NOMO-1 treated with dmso at 0.1 percent for 144 hours (cell line): ENCODE results near the gene ACER1.

Experiments
- DNase-seq: peaks from one replicate; lab custom pipeline; 2025; ENCODE audit not compliant: unreplicated experiment; lab: John Stamatoyannopoulos, UW

Gene ACER1

DNA sequence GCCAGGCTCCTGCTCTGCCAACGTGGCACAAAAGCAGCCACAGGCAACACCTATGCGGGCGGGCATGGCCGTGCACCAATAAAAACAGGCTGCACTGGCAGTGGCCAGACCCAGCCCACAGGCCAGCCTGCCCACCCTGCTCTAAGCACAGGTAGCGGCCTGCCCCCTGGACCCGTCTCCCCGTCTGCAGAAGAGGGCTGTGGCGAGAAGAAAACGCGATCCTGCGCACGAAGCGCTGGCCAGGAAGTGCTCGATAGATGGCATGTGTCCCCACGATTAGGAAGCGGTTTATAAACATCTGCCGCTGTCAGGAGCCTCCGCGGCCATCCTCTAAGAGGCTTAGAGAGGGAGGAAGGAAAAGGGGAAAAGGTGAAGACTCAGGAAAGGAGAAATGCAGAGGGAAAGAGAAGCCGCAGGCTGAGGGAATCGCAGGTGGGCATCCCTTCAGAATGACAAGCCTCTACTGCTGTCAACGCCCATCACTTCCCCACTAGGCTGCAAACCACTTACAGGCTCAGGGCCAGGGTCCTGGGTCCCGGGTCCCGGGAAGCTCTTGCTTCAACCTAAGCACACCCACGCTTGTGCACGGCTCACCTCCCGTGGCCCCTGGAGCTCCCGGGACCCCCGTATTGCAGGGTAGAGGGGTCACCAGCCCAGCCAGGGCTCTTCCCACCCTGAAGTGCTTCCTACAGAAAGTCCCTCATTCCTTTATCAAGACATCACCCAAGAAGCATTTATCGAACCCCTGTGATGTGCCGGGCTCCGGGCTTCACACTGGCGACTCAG lies 64.1 kb downstream of the ACER1 start:
- DNase-seq = no peak

DNA sequence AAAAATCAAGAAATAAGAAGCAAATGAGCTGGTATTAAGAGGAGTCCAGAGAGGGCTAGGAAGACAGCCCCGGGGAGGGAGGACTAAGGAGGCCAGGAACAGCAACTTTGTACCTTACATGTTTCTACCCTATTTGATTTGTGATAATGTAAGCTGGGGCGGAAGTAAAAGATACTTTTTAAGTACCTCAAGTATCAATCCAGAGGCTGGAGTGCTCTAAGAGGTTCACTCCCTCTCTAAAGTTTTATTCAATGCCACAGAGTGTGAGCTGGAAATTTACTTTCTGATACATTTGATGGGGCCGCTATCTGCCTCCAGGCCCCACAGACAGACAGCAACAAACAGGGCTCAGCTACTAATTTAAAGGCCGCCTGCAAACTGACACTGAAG lies 65.0 kb downstream of the ACER1 start:
- DNase-seq = no peak

GRCh38 chr19:6267552-6268381 lies 65.6 kb downstream of the ACER1 start:
- no peak for DNase-seq

DNA sequence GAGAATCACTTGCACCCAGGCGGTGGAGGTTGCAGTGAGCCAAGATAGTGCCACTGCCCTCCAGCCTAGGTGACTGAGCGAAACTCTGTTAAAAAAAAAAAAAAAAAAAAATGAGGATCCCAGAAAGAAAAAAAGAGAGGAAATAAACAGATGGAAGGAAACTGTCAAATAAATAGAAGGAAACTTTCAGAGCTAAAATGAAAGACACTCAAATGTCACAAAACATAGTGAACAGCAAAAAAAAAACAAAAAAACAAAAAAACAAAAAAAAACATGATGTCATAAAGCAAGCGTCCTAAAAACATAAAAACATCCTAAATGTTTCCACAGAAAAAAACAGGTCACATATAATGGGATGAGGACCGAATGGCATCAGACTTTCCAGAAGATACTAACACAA lies 68.6 kb downstream of the ACER1 start:
- DNase-seq = no peak

GRCh38 chr19:6263735-6264444 lies 69.5 kb downstream of the ACER1 start:
- DNase-seq = no peak

GRCh38 chr19:6263306-6263705 lies 70.1 kb downstream of the ACER1 start:
- DNase-seq = no peak

DNA sequence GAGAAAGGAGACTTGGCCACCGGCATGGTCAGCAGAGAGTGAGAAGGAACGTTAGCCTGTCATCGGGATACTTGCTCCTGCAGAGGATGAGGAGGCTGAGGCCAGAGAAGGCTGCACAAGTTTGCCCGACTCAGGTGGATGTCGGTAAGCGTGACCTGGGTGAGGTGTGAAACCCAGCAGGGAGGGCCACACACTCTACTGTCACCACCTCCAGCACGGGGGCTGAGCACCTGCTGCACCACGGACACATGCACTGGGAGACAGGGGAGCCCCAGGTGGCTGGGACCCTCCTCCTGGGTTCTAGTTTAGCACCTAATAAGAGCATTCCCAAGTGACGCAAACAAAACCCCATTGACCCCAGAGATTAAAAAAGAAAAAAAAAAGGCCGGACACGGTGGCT lies 70.9 kb downstream of the ACER1 start:
- no peak for DNase-seq

- no peak for DNase-seq
These were observed 71.5 kb downstream of the ACER1 start for GRCh38 chr19:6261883-6262282.

- DNase-seq = no peak
These were observed 72.3 kb downstream of the ACER1 start for GRCh38 chr19:6260912-6261650.

DNA sequence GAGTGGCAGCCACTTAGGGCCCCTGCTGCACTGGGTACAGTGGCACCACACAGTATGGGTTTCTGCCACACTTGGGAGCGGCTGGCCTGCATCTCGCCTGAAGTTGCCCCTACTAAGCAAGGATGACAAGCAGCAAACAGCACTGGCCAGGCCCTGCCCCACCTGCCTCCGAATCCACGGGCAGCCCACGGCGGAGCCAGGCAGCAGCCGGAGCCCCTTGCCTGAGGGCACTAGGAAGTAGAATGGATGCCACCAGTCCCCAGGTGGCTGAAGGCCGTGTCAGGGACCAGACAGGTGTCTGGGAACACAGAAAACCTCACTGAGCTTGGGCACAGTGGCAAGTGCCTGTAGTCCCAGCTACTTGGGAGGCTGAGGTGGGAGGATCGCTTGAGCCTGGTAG lies 73.0 kb downstream of the ACER1 start:
- no peak for DNase-seq

DNA sequence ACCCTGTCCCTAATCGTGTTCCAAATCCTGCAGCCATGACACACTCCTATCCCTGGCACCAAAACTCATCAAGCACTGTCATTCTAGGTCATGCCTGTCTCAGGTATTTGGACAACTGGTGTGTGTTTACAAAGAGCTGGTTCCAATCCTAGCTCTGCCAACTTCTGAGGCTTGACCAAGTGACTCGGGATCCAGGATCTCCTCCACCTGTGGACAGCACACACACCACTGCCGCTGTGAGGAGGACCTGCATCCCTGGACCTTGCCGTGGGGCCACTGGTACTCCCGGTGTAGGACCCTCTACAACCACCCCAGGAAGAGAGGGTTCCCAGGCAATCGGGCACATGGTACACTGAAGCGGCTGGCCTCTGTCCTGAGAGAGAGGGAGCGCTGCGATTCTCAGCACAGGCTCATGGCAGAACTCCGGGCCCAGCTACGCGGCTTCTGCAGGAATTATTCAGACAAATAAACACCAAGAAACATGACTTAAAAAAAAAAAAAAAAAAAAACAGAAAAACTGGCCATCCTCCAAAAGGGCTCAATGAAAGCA lies 74.0 kb downstream of the ACER1 start:
- DNase-seq = no peak

GRCh38 chr19:6258812-6259311 lies 74.5 kb downstream of the ACER1 start:
- no peak for DNase-seq
